Activated B cell treated with CpG ODN at 0.5 μM for 24 hours (primary cell): Measurements from ENCODE around the gene PIK3R2. TPM values are rescaled to one million over a fixed set of nuclear protein-coding genes. Genes with fewer than 3 reads are reported as not detected.

Experiments used
- ATAC-seq: fragments of 200-7000 bp; cut with Tn5 transposase; one replicate; pipeline ENCODE4 v1.10.0; 2021; ENCODE audit warnings: low read depth, mild to moderate bottlenecking, moderate library complexity
- CTCF ChIA-PET: fragments of 350-600 bp; sonication (Branson Sonifier 250); formaldehyde crosslinking; loops from one replicate; lab custom pipeline; 2021; ENCODE audit warnings: antibody characterized with exemption; lab: Charles Lee
- POLR2A ChIA-PET: fragments of 350-600 bp; sonication (Branson Sonifier 250); formaldehyde crosslinking; loops from one replicate; lab custom pipeline; 2021; ENCODE audit warnings: antibody characterized with exemption; lab: Charles Lee
- DNase-seq: peaks from one replicate; pipeline ENCODE4 v3.0.0; 2022
- H3K27ac Mint-ChIP-seq: one replicate; pipeline ENCODE4 v1.8.0; 2020; ENCODE audit warnings: mixed read lengths
- H3K27me3 Mint-ChIP-seq: one replicate; pipeline ENCODE4 v1.8.0; 2021; ENCODE audit warnings: mixed read lengths
- H3K36me3 Mint-ChIP-seq: one replicate; pipeline ENCODE4 v1.8.0; 2021; ENCODE audit warnings: low read depth, mixed read lengths
- H3K4me1 Mint-ChIP-seq: one replicate; pipeline ENCODE4 v1.8.0; 2021; ENCODE audit warnings: mixed read lengths
- H3K4me3 Mint-ChIP-seq: one replicate; pipeline ENCODE4 v1.8.0; 2020; ENCODE audit warnings: mild to moderate bottlenecking, mixed read lengths
- H3K9me3 Mint-ChIP-seq: one replicate; pipeline ENCODE4 v1.8.0; 2020; ENCODE audit warnings: mixed read lengths
- intact Hi-C: fragments of 100-400 bp; cut with micrococcal nuclease; formaldehyde crosslinking; loops from one replicate; pipeline ENCODE4 v1.15.1; 2024
- total RNA-seq: library from RNA; stranded (reverse); gene quantifications from 2 replicates; pipeline ENCODE4 v1.2.3, GENCODE V29; 2022
- TF ChIP-seq, protein P1 (sequence below): fragments of 200-600 bp; IDR thresholded peaks from one replicate; pipeline ENCODE4 v1.8.0; 2022; ENCODE audit warnings: antibody characterized with exemption, mild to moderate bottlenecking

The PIK3R2 gene
- total RNA-seq, 1 donor from 2014 or later: 12.7 TPM

DNA sequence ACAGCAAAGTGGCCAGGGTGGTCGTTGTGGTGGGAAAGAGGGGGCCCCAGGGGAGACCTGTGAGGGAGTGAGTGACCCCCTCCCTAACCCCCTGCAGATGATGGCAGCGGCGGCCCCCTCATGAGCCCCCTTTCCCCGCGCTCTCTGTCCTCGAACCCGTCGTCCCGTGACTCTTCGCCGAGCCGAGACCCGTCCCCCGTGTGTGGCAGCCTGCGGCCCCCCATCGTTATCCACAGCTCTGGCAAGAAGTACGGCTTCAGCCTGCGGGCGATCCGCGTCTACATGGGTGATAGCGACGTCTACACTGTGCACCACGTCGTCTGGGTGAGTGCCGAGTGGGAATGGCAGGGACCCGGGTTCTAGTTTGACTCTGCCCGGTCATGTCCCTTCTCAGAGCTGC is 8.1 kb upstream of the PIK3R2 start:
- no peak for DNase-seq
- Mint-ChIP-seq H3K9me3 (no peaks in the 10 kb centered on the region), H3K27ac (no peak overlapping the region), H3K27me3 (no peaks in the 10 kb centered on the region), H3K36me3 (peaks cover 80% of the 10 kb centered on the region), H3K4me3 (no peak overlapping the region), H3K4me1 (no peaks in the 10 kb centered on the region)
- CTCF ChIA-PET: interaction anchor here (1.4 kb wide), 1 partner anchor 207 kb away, joined by 3 read pairs; no protein-coding TSS in a partner anchor
- POLR2A ChIA-PET: interaction anchor here (0.6 to 0.7 kb wide), 2 partner anchors 92 to 346 kb away, joined by 3 to 8 read pairs; no protein-coding TSS in a partner anchor
- intact Hi-C loops: no loop called here
- TF ChIP-seq, protein P1, sequence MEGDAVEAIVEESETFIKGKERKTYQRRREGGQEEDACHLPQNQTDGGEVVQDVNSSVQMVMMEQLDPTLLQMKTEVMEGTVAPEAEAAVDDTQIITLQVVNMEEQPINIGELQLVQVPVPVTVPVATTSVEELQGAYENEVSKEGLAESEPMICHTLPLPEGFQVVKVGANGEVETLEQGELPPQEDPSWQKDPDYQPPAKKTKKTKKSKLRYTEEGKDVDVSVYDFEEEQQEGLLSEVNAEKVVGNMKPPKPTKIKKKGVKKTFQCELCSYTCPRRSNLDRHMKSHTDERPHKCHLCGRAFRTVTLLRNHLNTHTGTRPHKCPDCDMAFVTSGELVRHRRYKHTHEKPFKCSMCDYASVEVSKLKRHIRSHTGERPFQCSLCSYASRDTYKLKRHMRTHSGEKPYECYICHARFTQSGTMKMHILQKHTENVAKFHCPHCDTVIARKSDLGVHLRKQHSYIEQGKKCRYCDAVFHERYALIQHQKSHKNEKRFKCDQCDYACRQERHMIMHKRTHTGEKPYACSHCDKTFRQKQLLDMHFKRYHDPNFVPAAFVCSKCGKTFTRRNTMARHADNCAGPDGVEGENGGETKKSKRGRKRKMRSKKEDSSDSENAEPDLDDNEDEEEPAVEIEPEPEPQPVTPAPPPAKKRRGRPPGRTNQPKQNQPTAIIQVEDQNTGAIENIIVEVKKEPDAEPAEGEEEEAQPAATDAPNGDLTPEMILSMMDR: no peak
- no peak for ATAC-seq

DNA sequence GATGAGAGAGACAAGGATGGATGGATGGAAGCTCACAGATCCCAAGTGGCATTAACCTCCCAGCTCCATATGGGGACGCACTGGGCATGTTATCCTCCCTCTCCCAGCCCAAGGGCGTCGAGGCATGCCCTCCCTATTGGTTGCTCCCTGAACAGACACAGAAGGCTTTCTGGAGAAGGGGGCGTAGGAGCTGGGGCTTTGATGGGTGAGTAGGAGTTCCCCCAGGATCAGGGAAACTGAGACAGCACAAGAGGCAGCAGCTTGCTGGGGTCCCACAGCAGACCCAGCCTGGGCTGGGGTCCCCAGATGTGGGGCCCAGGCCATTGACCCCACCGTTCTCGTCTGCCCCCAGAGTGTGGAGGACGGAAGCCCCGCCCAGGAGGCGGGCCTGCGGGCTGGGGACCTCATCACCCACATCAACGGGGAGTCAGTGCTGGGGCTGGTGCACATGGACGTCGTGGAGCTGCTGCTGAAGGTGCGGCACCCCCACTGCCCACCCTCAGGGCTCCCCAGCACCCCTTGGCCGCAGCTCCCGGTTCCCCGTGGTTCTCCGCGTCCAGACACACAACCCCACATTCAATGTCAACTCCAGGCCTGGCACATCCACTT is 7.5 kb upstream of the PIK3R2 start:
- POLR2A ChIA-PET: interaction anchor here (0.7 kb wide), 1 partner anchor 347 kb away, joined by 3 read pairs; no protein-coding TSS in a partner anchor

DNA sequence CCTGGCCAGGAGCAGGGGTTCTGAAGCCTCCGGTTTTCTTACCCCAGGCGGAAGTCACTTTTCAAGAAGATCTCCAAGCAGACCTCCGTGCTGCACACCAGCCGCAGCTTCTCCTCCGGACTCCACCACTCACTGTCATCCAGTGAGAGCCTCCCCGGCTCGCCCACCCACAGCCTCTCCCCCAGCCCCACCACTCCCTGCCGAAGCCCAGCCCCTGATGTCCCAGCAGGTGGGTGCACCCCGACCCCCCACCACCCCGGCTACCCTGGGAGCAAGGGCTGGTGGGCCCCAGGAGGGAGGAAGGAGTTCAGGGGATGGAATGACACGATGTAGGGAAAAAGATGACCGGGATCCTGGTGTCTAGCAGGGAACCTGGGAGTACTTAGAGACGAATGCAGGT is 5.6 kb upstream of the PIK3R2 start:
- H3K36me3 Mint-ChIP-seq: peaks cover 70% of the 10 kb centered on the region
- H3K4me3 Mint-ChIP-seq: no peak overlapping the region
- no peak overlapping the region for H3K27ac Mint-ChIP-seq
- peaks cover 9% of the 10 kb centered on the region for H3K4me1 Mint-ChIP-seq
- intact Hi-C loops: no loop called here
- TF ChIP-seq, protein P1: no peak
- CTCF ChIA-PET: no interaction called here
- no peaks in the 10 kb centered on the region for H3K9me3 Mint-ChIP-seq
- DNase-seq (no peak), ATAC-seq (no peak)
- POLR2A ChIA-PET: no interaction called here
- H3K27me3 Mint-ChIP-seq: no peaks in the 10 kb centered on the region

More for the DNA sequence above, 7.5 kb upstream of the PIK3R2 start:
- Mint-ChIP-seq H3K27me3 (no peaks in the 10 kb centered on the region), H3K27ac (no peak overlapping the region), H3K4me3 (no peak overlapping the region), H3K9me3 (no peaks in the 10 kb centered on the region), H3K4me1 (no peaks in the 10 kb centered on the region), H3K36me3 (peaks cover 78% of the 10 kb centered on the region)
- DNase-seq (no peak), ATAC-seq (no peak)
- TF ChIP-seq, protein P1: no peak
- CTCF ChIA-PET: interaction anchor here (1.4 kb wide), 1 partner anchor 207 kb away, joined by 3 read pairs; no protein-coding TSS in a partner anchor
- intact Hi-C loops: no loop called here

DNA sequence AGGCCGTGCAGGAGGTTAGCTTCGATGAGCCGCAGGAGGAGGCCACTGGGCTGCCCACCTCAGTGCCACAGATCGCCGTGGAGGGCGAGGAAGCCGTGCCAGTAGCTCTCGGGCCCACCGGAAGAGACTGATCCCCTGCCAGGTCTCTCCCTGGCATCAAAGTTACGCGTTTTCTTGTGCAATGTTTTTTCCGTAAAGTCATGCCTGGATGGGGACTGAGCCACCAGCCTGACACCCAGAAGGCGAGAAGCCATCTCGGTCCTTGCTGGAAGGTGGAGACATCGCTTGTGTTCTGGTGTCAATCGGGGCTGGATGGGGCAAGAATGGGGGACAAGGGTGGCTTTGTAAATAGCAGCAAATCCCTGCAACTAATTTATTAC is 3.4 kb upstream of the PIK3R2 start:
- Mint-ChIP-seq H3K27me3 (no peaks in the 10 kb centered on the region), H3K36me3 (peaks cover 56% of the 10 kb centered on the region), H3K9me3 (no peaks in the 10 kb centered on the region), H3K27ac (no peak overlapping the region), H3K4me1 (peaks cover 18% of the 10 kb centered on the region), H3K4me3 (no peak overlapping the region)
- CTCF ChIA-PET: no interaction called here
- ATAC-seq (no peak), DNase-seq (no peak)
- intact Hi-C loops: no loop called here
- POLR2A ChIA-PET: interaction anchor here (0.6 to 1.8 kb wide), 2 partner anchors 23 to 32 kb away, joined by 4 to 6 read pairs; no protein-coding TSS in a partner anchor
- TF ChIP-seq, protein P1: no peak

DNA sequence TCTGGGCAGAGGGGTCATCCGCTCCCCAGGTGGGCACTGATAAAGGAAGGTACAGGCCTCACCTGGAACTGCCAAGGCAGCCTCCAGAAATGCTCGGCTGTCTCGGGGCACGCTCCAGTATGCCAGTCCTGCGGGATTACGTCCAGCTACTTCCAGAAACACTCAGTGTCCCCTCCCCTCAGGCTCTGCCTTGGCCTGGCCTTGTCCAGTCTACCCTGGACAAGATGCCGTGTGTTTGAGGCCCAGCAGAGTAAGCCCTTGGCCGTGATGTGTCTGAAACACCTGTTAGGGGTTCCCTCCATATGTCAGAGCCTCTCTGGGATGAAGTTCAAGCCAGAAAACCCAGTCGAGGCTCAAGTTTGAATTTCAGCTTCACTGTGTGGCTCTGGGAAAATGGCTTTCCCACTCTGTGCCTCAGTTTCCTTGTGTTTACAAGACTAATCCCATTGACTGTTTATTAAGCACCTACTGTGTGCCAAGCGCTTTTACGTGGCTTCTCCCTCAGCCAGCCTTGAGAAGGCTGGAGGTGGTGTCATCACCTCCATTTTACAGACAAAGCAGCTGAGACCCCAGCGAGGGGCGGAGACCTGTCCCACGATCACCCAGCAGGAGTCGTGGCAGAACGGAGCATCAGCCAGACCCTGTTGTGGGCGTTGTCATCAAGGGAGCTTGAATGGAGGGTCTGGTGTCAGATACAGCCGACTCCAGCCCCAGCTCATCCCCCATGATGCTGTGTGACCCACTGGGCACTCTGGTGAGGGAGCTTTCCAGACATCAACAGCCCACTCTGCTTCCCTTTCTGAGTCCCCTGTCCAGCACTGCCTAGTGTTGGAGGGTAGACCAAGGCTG is 2.0 kb upstream of the PIK3R2 start:
- no peak for ATAC-seq
- peaks cover 18% of the 10 kb centered on the region for H3K4me1 Mint-ChIP-seq
- CTCF ChIA-PET: interaction anchor here (1.7 to 2.2 kb wide), 3 partner anchors 9 to 101 kb away, joined by 4 to 18 read pairs (median 7); no protein-coding TSS in a partner anchor
- DNase-seq: no peak
- POLR2A ChIA-PET: interaction anchor here (0.6 to 2.2 kb wide), 15 partner anchors 9 to 148 kb away, joined by 3 to 20 read pairs (median 7); partner anchors contain the start of genes MAST3, MPV17L2 and RAB3A
- no peaks in the 10 kb centered on the region for H3K27me3 Mint-ChIP-seq
- H3K4me3 Mint-ChIP-seq: peak overlapping the region; percentile 89
- H3K27ac Mint-ChIP-seq: no peak overlapping the region
- TF ChIP-seq, protein P1: no peak
- H3K36me3 Mint-ChIP-seq: peaks cover 42% of the 10 kb centered on the region
- intact Hi-C loops: no loop called here
- no peaks in the 10 kb centered on the region for H3K9me3 Mint-ChIP-seq
